Skeletal muscle satellite cell (primary cell): ENCODE data around the gene CD276. TPM values are rescaled to one million over a fixed set of nuclear protein-coding genes. Genes with fewer than 3 reads are reported as not detected.
A peak's percentile ranks its signal among the peaks of the same experiment; 100 is the strongest.
"Not testable (repeated sequence)": the region's sequence is repeated elsewhere in the genome, so short reads cannot be mapped to it uniquely, and the experiment has no call there.

Source experiments
- H3K27me3 ChIP-seq: 2 replicates; pipeline ENCODE4 v1.7.0; 2013; ENCODE audit warnings: low read length; ENCODE audit not compliant: control insufficient read depth, insufficient read depth
- H3K36me3 ChIP-seq: 2 replicates; pipeline ENCODE4 v1.7.0; 2013; ENCODE audit warnings: mild to moderate bottlenecking, control low read depth, low read length; ENCODE audit not compliant: insufficient read depth
- H3K4me1 ChIP-seq: 2 replicates; pipeline ENCODE4 v1.7.0; 2013; ENCODE audit warnings: low read length; ENCODE audit not compliant: control insufficient read depth, insufficient read depth
- H3K4me2 ChIP-seq: 2 replicates; pipeline ENCODE4 v1.7.0; 2013; ENCODE audit warnings: mild to moderate bottlenecking, low read length
- H3K4me3 ChIP-seq: 2 replicates; pipeline ENCODE4 v1.7.0; 2013; ENCODE audit warnings: low read length
- H3K9ac ChIP-seq: 2 replicates; pipeline ENCODE4 v1.7.0; 2013; ENCODE audit warnings: mild to moderate bottlenecking, low read depth, low read length, moderate library complexity
- H3K9me3 ChIP-seq: replicated peaks from 2 replicates; pipeline ENCODE4 v1.7.0; 2013; ENCODE audit warnings: mild to moderate bottlenecking, control low read depth, low read length
- total RNA-seq: library from RNA; depleted of rRNA; stranded (reverse); fragments of >200 nt; gene quantifications from 2 replicates; pipeline ENCODE4 v1.2.3, GENCODE V29; 2012; rRNA removed

The CD276 gene
- total RNA-seq = 119 and 133 TPM in 2 replicates

GRCh38 chr15:73683777-73684580 lies at the start of gene CD276:
CD276 (plus strand) TSS chr15:73684383; CDS start chr15:73699640, 15,257 bp downstream.
- H3K4me3 ChIP-seq = peak within 1 kb of the TSS; percentile 93
- no peaks in the 10 kb centered on the region for H3K27me3 ChIP-seq
- no peaks in the 10 kb centered on the region for H3K9me3 ChIP-seq
- peak within 1 kb of the TSS; percentile 96 for H3K4me2 ChIP-seq
- no peaks in the 10 kb centered on the region for H3K36me3 ChIP-seq
- H3K4me1 ChIP-seq = peaks cover 58% of the 10 kb centered on the region
- peak within 1 kb of the TSS; percentile 90 for H3K9ac ChIP-seq

GRCh38 chr15:73637527-73637926 lies 46.7 kb upstream of the CD276 start:
- Histone ChIP-seq H3K9me3 (no peaks in the 10 kb centered on the region), H3K9ac (no peak overlapping the region), H3K36me3 (no peaks in the 10 kb centered on the region), H3K4me1 (peaks cover 17% of the 10 kb centered on the region), H3K4me2 (no peak overlapping the region), H3K4me3 (no peak overlapping the region), H3K27me3 (peaks cover 14% of the 10 kb centered on the region)

GRCh38 chr15:73639464-73639863 lies 44.7 kb upstream of the CD276 start:
- not testable (repeated sequence) for H3K9ac ChIP-seq, H3K4me2 ChIP-seq, H3K9me3 ChIP-seq, H3K4me3 ChIP-seq, H3K4me1 ChIP-seq, H3K36me3 ChIP-seq
- H3K27me3 ChIP-seq = peaks cover 24% of the 10 kb centered on the region

GRCh38 chr15:73647259-73648013 lies 36.7 kb upstream of the CD276 start:
- Histone ChIP-seq H3K4me2 (no peak overlapping the region), H3K36me3 (no peaks in the 10 kb centered on the region), H3K4me1 (no peaks in the 10 kb centered on the region), H3K9ac (no peak overlapping the region), H3K9me3 (no peaks in the 10 kb centered on the region), H3K27me3 (peaks cover 33% of the 10 kb centered on the region), H3K4me3 (no peak overlapping the region)

- Histone ChIP-seq H3K27me3 (peaks cover 32% of the 10 kb centered on the region), H3K36me3 (no peaks in the 10 kb centered on the region), H3K4me2 (no peak overlapping the region), H3K9me3 (no peaks in the 10 kb centered on the region), H3K9ac (no peak overlapping the region), H3K4me3 (no peak overlapping the region), H3K4me1 (no peaks in the 10 kb centered on the region)
Observed at GRCh38 chr15:73648014-73648295, 36.2 kb upstream of the CD276 start.

GRCh38 chr15:73650416-73651126 lies 33.6 kb upstream of the CD276 start:
- Histone ChIP-seq H3K36me3 (no peaks in the 10 kb centered on the region), H3K9ac (no peak overlapping the region), H3K4me3 (no peak overlapping the region), H3K9me3 (no peaks in the 10 kb centered on the region), H3K4me2 (no peak overlapping the region), H3K27me3 (peaks cover 33% of the 10 kb centered on the region), H3K4me1 (no peaks in the 10 kb centered on the region)

- Histone ChIP-seq H3K4me3 (no peak overlapping the region), H3K9ac (no peak overlapping the region), H3K9me3 (no peaks in the 10 kb centered on the region)
Observed at GRCh38 chr15:73654659-73655058, 29.5 kb upstream of the CD276 start.

GRCh38 chr15:73655724-73656123 lies 28.5 kb upstream of the CD276 start:
- H3K27me3 ChIP-seq = peaks cover 52% of the 10 kb centered on the region
- H3K9ac ChIP-seq = no peak overlapping the region
- H3K36me3 ChIP-seq = no peaks in the 10 kb centered on the region
- H3K4me2 ChIP-seq = no peak overlapping the region
- no peaks in the 10 kb centered on the region for H3K9me3 ChIP-seq
- no peaks in the 10 kb centered on the region for H3K4me1 ChIP-seq
- no peak overlapping the region for H3K4me3 ChIP-seq

More at GRCh38 chr15:73654659-73655058, 29.5 kb upstream of the CD276 start:
- no peaks in the 10 kb centered on the region for H3K4me1 ChIP-seq
- no peaks in the 10 kb centered on the region for H3K36me3 ChIP-seq
- H3K4me2 ChIP-seq = no peak overlapping the region
- H3K27me3 ChIP-seq = peaks cover 47% of the 10 kb centered on the region

GRCh38 chr15:73658645-73659044 lies 25.5 kb upstream of the CD276 start:
- Histone ChIP-seq H3K36me3 (no peaks in the 10 kb centered on the region), H3K4me2 (no peak overlapping the region), H3K4me1 (no peaks in the 10 kb centered on the region), H3K9me3 (no peaks in the 10 kb centered on the region), H3K9ac (no peak overlapping the region), H3K4me3 (no peak overlapping the region), H3K27me3 (peaks cover 56% of the 10 kb centered on the region)

GRCh38 chr15:73660455-73660854 lies 23.7 kb upstream of the CD276 start:
- Histone ChIP-seq H3K4me3 (no peak overlapping the region), H3K9ac (no peak overlapping the region), H3K36me3 (no peaks in the 10 kb centered on the region), H3K4me1 (no peaks in the 10 kb centered on the region), H3K9me3 (no peaks in the 10 kb centered on the region), H3K4me2 (no peak overlapping the region), H3K27me3 (peaks cover 48% of the 10 kb centered on the region)

GRCh38 chr15:73674587-73674986 lies 9.6 kb upstream of the CD276 start:
- Histone ChIP-seq H3K4me2 (no peak overlapping the region), H3K9me3 (no peaks in the 10 kb centered on the region), H3K9ac (no peak overlapping the region), H3K4me3 (no peak overlapping the region), H3K27me3 (peaks cover 60% of the 10 kb centered on the region), H3K4me1 (no peaks in the 10 kb centered on the region), H3K36me3 (no peaks in the 10 kb centered on the region)
